Measurements from ENCODE around the gene PTGIR. TPM values are rescaled to one million over a fixed set of nuclear protein-coding genes. Genes with fewer than 3 reads are reported as not detected.
"Not testable (repeated sequence)": the region's sequence is repeated elsewhere in the genome, so short reads cannot be mapped to it uniquely, and the experiment has no call there.

The PTGIR gene
- total RNA-seq, 2 experiments from 2014 or later: 24.2 to 24.8 TPM

DNA sequence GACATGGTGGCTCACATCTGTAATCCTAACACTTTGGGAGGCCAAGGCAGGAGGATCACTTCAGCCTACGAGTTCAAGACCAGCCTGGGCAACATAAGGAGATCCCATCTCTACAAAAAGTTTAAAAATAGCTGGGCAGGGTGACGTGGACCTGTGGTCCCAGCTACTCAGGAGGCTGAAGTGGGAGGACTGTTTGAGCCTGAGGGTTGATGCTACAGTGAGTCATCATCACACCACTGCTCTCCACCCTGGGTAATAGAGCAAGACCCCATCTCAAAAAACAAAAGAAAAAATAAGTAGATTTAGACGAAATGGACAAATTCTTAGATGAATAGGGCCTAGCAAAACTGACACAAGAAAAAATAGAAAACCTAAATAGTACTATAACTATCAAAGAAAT is 21.5 kb upstream of the PTGIR start:
- ChIA-PET POLR2A (no interaction called here), CTCF (interaction anchor here (1.2 to 1.6 kb wide), 2 partner anchors 11 to 32 kb away, joined by 3 to 5 read pairs; no protein-coding TSS in a partner anchor)

GRCh38 chr19:46644720-46645119 is 19.8 kb upstream of the PTGIR start:
- ChIA-PET POLR2A (no interaction called here), CTCF (interaction anchor here (1.6 kb wide), 1 partner anchor 13 kb away, joined by 3 read pairs; no protein-coding TSS in a partner anchor)

- ChIA-PET CTCF (interaction anchor here (1.0 kb wide), 1 partner anchor 199 kb away, joined by 3 read pairs; no protein-coding TSS in a partner anchor), POLR2A (interaction anchor here (0.7 kb wide), 1 partner anchor 20 kb away, joined by 3 read pairs; the partner anchor contains the start of gene DACT3)
Measured at GRCh38 chr19:46640656-46641055, 15.8 kb upstream of the PTGIR start.

DNA sequence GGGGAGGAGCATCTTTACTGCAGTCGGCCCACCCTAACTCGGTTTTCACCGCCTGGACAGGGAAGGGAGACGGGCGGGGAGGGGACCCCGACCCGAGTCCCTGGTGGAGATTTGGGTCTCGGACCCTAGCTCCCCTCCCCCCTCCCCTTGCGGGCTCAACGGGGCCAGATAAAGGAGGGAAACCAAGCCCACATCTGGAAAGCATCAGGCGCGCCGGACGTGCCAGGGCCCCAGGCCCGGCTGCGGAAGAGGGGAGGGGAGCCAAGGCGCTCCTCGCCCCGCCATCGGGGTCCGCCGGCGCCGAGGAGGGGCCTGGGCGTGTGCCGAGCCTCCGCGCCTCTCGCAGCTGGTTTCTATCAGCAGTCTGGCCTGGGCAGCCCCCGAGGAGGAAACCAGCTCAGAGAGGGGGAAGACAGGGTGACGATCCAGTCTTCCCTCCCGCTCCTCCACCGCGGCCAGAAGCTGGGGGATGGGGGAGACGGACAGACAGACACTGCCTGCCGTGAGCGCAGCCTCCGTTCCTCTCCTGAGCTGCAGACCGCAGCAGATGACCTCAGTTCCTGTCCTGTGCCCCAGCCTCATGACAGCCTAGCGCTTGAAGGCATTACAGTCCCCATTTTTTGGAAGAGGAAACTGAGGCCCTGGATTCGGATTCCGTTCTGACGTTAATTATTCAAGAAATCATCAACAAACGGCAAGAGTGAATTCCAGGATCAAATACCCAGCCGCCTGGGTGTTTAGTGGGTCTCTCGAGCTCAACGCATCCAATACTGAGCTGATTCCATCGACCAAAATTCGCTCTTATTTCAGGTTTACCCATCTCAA is 14.7 kb upstream of the PTGIR start:
- CTCF ChIA-PET: interaction anchor here (0.6 to 1.0 kb wide), 3 partner anchors 145 to 1242 kb away, joined by 3 read pairs; no protein-coding TSS in a partner anchor
- POLR2A ChIA-PET: no interaction called here

DNA sequence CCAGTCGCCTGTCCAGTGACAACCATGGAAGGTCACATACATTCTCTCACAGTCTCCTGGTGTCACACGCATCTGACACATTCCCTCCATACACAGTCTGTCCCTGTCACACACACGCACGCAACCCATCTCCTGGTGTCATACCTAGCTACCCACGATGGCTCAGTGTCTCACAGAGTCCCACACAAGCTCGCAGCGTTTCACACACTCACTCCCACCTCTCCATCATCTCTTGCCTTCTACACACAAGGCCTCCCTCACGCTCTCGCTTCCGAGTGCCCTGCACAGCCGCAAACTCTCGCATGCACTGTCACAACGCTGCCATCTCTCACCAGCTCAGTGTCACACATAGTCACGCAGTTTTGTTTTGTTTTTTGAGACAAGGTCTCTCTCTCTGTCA is 12.3 kb upstream of the PTGIR start:
- ChIA-PET CTCF (interaction anchor here (0.6 to 1.7 kb wide), 3 partner anchors 19 to 46 kb away, joined by 3 to 7 read pairs (median 3); partner anchors contain the start of gene DACT3), POLR2A (no interaction called here)

DNA sequence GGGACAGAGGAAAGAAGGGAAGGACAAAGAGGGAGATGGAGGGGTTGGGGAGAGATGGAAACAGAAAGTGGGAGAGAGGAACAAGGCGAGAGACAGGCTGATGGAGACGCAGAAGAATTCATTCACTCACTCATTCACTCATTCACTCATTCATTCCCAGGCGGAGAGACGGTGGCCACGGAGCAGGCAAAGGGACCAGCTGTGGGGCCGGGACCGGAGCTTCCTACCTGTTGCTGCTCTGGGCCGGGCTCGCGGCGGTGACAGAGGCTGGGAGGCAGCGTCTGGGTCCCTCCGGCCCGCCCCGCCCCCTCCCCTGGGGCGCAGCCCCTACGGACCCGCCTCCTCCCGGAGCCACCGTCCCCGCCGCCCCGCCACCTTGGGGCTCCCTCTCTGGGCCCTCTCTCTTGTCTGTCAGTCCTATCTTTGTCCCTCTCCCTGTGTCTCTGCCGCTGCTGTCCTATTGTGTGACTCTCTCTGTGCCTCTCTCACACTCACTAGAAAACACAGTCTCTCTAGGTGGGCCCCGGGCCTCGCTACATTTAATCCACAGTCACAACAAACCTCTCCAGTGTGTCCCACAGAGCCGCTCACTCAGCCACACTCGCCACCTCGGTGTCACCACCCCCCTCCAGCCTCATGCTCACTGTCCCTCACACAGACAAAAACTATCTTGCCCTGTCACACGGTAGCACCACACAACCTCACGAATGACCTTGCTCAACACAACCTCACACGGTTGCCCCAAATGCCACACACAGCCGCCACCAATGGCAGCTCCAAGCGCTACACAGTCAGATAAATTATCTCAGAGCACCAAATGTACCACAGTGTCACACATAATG is 11.3 kb upstream of the PTGIR start, which contains the start of gene GNG8:
GNG8 (minus strand) TSS at position 283 of the 842 bp plus-strand sequence. CDS start 1,520 bp downstream, outside the sequence.
- CTCF ChIA-PET: interaction anchor here (1.0 to 1.7 kb wide), 3 partner anchors 21 to 26 kb away, joined by 3 to 7 read pairs (median 4); partner anchors contain the start of gene DACT3

DNA sequence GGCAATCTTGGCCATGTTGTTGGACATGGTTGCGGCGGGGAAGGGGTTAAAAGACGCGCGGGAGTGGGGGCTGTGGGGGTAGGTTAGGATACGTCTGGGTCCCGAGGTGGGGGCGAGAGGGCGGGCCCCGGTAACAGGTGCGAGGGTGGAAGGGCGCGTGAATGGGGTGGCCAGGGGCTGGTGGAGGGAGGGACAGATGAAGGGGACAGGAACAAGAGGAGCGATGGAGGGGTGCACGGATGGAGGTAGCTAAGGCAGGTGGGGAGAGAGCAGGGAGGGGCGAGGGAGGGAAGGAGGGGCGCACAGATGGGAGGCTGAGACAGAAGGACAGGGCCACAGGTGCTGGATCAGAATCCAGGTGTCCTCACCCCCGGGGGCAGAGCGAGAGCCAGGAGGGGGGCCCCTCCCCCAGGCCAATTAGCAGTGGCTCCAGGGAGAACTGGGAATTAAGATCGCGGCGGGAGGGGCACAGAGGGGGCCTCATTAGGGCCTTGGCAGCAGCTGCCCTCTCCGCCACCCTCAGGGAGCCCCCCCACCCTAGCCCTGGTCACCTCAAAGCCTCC is 9.8 kb upstream of the PTGIR start:
- ChIA-PET CTCF (interaction anchor here (1.1 to 1.8 kb wide), 2 partner anchors 11 to 18 kb away, joined by 3 read pairs; no protein-coding TSS in a partner anchor), POLR2A (interaction anchor here (1.4 kb wide), 1 partner anchor 34 kb away, joined by 10 read pairs; the partner anchor contains the start of gene CALM3)

More for the DNA sequence above, 11.3 kb upstream of the PTGIR start, which contains the start of gene GNG8:
- POLR2A ChIA-PET: no interaction called here

- POLR2A ChIA-PET: interaction anchor here (1.4 kb wide), 1 partner anchor 33 kb away, joined by 10 read pairs; the partner anchor contains the start of gene CALM3
Measured at GRCh38 chr19:46634045-46634655, 9.3 kb upstream of the PTGIR start.

GRCh38 chr19:46633130-46633529 is 8.2 kb upstream of the PTGIR start:
- POLR2A ChIA-PET: interaction anchor here (0.5 to 1.4 kb wide), 2 partner anchors 31 to 32 kb away, joined by 4 to 10 read pairs; partner anchors contain the start of gene CALM3
- CTCF ChIA-PET: interaction anchor here (1.3 to 1.8 kb wide), 3 partner anchors 9 to 22 kb away, joined by 3 to 4 read pairs (median 3); no protein-coding TSS in a partner anchor

More at GRCh38 chr19:46634045-46634655, 9.3 kb upstream of the PTGIR start:
- CTCF ChIA-PET: interaction anchor here (1.0 to 1.8 kb wide), 5 partner anchors 10 to 23 kb away, joined by 3 to 4 read pairs (median 3); no protein-coding TSS in a partner anchor

DNA sequence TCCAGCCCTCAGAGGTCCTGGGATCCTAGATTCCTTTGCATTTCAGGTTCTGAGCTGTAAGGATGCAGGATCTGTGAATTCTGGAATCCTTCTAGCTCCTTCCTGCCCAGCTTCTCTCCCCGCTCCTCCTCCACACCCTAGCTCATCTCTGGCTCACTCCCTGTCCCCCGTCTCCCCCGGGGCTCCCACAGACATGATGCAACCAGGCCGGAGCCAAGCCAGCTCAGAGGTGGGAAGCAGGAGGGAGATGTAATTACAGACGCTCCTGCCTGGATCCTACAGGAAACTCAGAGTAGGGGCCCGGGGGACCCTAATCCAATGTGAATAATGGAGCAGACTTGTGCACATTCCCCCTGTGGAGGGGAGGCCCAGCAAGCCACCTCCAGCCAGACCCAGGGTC is 6.6 kb upstream of the PTGIR start:
- ChIA-PET POLR2A (no interaction called here), CTCF (interaction anchor here (0.9 to 1.6 kb wide), 3 partner anchors 18 to 30 kb away, joined by 3 to 6 read pairs (median 4); no protein-coding TSS in a partner anchor)

DNA sequence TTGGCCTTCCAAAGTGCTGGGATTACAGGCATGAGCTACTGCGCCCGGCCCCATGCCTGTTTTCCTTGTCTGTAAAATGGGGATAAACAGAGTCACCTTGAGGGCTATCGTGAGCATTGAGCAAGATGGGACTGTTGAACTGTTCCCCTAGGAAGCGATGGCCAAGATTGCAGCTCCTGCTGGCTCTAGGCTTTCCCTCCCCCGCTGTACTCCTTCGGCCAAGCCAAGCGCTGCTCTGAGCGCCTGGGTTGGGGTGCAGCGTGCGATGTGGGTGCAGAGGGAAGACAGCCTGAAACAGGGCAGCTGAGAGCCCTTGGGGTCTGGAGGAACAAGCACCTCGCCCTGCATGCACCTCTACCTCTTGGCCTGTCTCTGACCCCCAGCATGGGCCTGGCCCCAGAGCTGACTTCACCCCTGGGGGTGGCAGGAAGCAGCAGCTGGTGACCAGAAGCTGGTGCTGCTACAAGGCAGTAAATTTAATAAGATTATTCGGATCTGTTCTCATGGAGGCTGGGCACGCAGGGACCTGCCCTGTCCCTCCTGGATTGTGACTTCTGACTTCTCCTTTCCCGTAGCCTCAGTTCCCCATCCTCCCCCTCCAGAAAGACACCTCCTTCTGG is 5.8 kb upstream of the PTGIR start:
- POLR2A ChIA-PET: no interaction called here
- CTCF ChIA-PET: interaction anchor here (0.9 to 1.6 kb wide), 2 partner anchors 17 to 18 kb away, joined by 3 to 4 read pairs; no protein-coding TSS in a partner anchor

- CTCF ChIA-PET: interaction anchor here (1.6 kb wide), 1 partner anchor 16 kb away, joined by 4 read pairs; no protein-coding TSS in a partner anchor
- POLR2A ChIA-PET: no interaction called here
Measured at GRCh38 chr19:46629546-46630025, 4.7 kb upstream of the PTGIR start.

GRCh38 chr19:46628970-46629369 is 4.1 kb upstream of the PTGIR start:
- POLR2A ChIA-PET: not testable (repeated sequence)

DNA sequence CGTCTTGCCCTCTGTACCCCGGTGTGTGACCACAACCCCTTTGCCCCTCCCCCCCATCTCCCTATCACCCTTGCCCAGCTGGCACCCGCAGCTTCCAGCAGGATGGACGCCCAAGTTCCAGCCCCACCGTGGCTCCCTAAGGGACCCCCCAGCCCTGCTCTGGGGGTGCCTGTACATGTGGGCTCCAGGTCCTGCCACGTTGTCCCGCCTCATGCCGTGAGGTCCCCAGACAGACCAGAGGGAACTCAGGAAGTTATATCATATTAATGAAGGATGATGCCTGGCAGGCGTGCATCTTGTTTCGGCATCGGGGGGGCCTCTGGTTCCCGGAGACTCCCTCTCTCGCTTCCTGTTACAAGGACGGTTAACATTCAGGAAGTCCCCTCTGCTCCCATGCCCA is 1.6 kb upstream of the PTGIR start:
- ChIA-PET POLR2A (no interaction called here), CTCF (interaction anchor here (1.7 kb wide), 1 partner anchor 13 kb away, joined by 6 read pairs; no protein-coding TSS in a partner anchor)

More at GRCh38 chr19:46628970-46629369, 4.1 kb upstream of the PTGIR start:
- CTCF ChIA-PET: interaction anchor here (1.4 to 1.6 kb wide), 2 partner anchors 15 to 33 kb away, joined by 3 to 4 read pairs; no protein-coding TSS in a partner anchor

GRCh38 chr19:46625731-46626130 is 842 bp upstream of the PTGIR start:
- POLR2A ChIA-PET: no interaction called here
- CTCF ChIA-PET: interaction anchor here (1.7 kb wide), 1 partner anchor 12 kb away, joined by 6 read pairs; no protein-coding TSS in a partner anchor

GRCh38 chr19:46623915-46624502 is 880 bp downstream of the PTGIR start:
- POLR2A ChIA-PET: no interaction called here
- CTCF ChIA-PET: interaction anchor here (1.1 to 1.7 kb wide), 3 partner anchors 10 to 104 kb away, joined by 3 to 4 read pairs (median 3); partner anchors contain the start of gene DACT3

GRCh38 chr19:46622118-46622446 is 2.8 kb downstream of the PTGIR start:
- ChIA-PET POLR2A (no interaction called here), CTCF (interaction anchor here (0.8 to 1.3 kb wide), 4 partner anchors 8 to 50 kb away, joined by 3 to 4 read pairs (median 3); no protein-coding TSS in a partner anchor)

Measured in activated CD8-positive, alpha-beta memory T cell treated with anti-CD3 and anti-CD28 coated beads for 36 hours (primary cell).